ENCODE data around the gene NYNRIN. TPM values are rescaled to one million over a fixed set of nuclear protein-coding genes. Genes with fewer than 3 reads are reported as not detected.

Gene NYNRIN
- total and polyA plus RNA-seq, 2 of the 4 experiments (the other 2 are of a cell fraction): 2.2 to 5.4 TPM

DNA sequence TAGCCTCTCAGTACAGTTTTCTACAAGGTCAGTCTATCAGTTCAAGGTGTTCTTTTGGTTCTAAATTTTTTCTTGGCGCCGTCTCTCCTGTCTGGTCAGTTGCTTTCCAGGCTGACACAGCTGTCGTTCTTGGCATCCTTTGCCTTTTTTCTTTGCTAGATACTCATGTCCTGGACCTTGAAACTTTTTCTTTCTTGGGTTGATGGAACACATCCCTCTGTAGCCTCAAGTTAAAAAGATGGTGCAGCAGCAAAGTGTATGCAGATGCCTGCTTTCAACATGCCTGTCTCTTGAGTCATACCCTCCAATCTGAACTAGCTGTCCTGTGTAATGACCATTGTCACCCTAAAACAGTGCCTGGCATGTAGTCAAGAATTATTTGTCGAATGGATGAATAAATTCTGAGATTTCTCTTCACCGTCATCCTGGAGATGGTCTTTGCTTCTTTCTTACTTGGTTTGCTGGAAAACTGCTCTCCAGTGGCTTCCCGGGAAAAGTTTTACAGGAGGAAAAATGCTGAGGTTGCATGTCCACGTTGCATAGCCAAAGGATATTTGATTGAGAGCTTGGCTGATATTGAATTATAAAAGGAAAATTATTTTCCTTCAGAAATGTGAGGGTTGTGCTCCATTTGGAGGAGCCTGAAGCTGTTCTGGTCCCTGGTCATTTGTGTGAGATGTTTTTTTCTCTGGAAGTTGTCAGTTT lies 4.6 kb downstream of the NYNRIN start:
- H3K4me3 ChIP-seq (ENCODE audit: insufficient read depth, low read depth, low read length): no peak overlapping the region
- intact Hi-C loops (cut with micrococcal nuclease): no loop called here
- no peak overlapping the region for H3K4me2 ChIP-seq (ENCODE audit: low read depth, low read length)
- in situ Hi-C loops (cut with MboI; ENCODE audit: low sequenced_read_pairs): no loop called here
- DNase-seq (peak; percentile 28), ATAC-seq (ENCODE audit: low read depth) (0 out of 2 replicates have a peak, but pooled peaks have one; percentile 12)
- H2BK20ac ChIP-seq (ENCODE audit: low read depth, low read length): no peak overlapping the region
- 11% methylated on average over 4 of the region's 7 CpGs; no CpG with 5 or more reads in 1 of the 2 experiments for WGBS, 2 experiments (ENCODE audit: extremely low coverage in 2 of 2, insufficient read length in 1 of 2)
- no peaks in the 10 kb centered on the region for H4K20me1 ChIP-seq (ENCODE audit: insufficient read depth, low read length)
- no peak overlapping the region for H2BK5ac ChIP-seq (ENCODE audit: low read depth, low read length, poor library complexity, severe bottlenecking)
- no TSS peak for BruUV-seq (replicated peaks)
- peaks cover 0 to 13% of the 10 kb centered on the region in 2 experiments; a peak in 1 of 4 replicates for H3K79me1 ChIP-seq (ENCODE audit: low read depth in 1 of 2, low read length in 2 of 2)
- no peak overlapping the region for H3K27ac ChIP-seq (ENCODE audit: insufficient read depth, low read length)
- peaks cover 11% of the 10 kb centered on the region; the same call in 1 of the 2 replicates for H3K36me3 ChIP-seq (ENCODE audit: control insufficient read depth, insufficient read depth, low read length)
- H4K5ac ChIP-seq (ENCODE audit: low read depth, low read length): no peak overlapping the region
- POLR2A ChIA-PET (ENCODE audit: unreplicated experiment): no interaction called here
- H2BK15ac ChIP-seq (ENCODE audit: low read depth, low read length): no peak overlapping the region
- no peak overlapping the region for H3K56ac ChIP-seq (ENCODE audit: extremely low read depth, insufficient read depth, low read length)
- peaks cover 3% of the 10 kb centered on the region; the same call in 1 of the 2 replicates for H3K9me1 ChIP-seq (ENCODE audit: insufficient read depth, low read length)
- no peak overlapping the region for H4K8ac ChIP-seq (ENCODE audit: low read depth in 2 of 2, low read length in 2 of 2)
- H2AFZ ChIP-seq (replicated peaks; ENCODE audit: low read length, poor library complexity): no peak overlapping the region
- CTCF ChIA-PET: no interaction called here
- H3K27me3 ChIP-seq (ENCODE audit: control insufficient read depth, insufficient read depth, low read length): no peaks in the 10 kb centered on the region
- no peak overlapping the region for H2BK120ac ChIP-seq (ENCODE audit: low read depth, low read length)
- dilution Hi-C loops (cut with HindIII; ENCODE audit: low sequenced_read_pairs, unreplicated experiment): no loop called here
- no peak overlapping the region for H2AK9ac ChIP-seq (replicated peaks; ENCODE audit: low read depth, low read length, poor library complexity)
- H3K9me3 ChIP-seq (ENCODE audit: control insufficient read depth, insufficient read depth, low read length): no peaks in the 10 kb centered on the region
- no peak overlapping the region for H3K14ac ChIP-seq (replicated peaks; ENCODE audit: low read depth, low read length)
- no peak overlapping the region for H4K91ac ChIP-seq (ENCODE audit: insufficient read depth, low read depth, low read length)
- H3K18ac ChIP-seq (ENCODE audit: low read depth, low read length): no peak overlapping the region
- no peak overlapping the region; the same call in 1 of the 2 replicates for H3K23ac ChIP-seq (ENCODE audit: low read depth, low read length)
- no peak overlapping the region for H3K4ac ChIP-seq (ENCODE audit: low read depth, low read length)
- TF ChIP-seq MAFK (IDR thresholded peaks at IDR 0.05; ENCODE audit: low read depth, low read length) (peak; percentile 94), MAZ (IDR thresholded peaks at IDR 0.05; ENCODE audit: borderline replicate concordance, low read depth, low read length) (no peak)
- H3K9ac ChIP-seq (ENCODE audit: low read depth, low read length): no peak overlapping the region
- H3K4me1 ChIP-seq (ENCODE audit: control insufficient read depth, insufficient read depth, low read length): peaks cover 10% of the 10 kb centered on the region
- H2AK5ac ChIP-seq (ENCODE audit: low read depth, low read length): no peak overlapping the region

Data from IMR-90 (cell line).